Neural crest cell (in vitro differentiated cells): Measurements from ENCODE around the gene BEAN1. TPM values are rescaled to one million over a fixed set of nuclear protein-coding genes. Genes with fewer than 3 reads are reported as not detected.

Source experiments
- DNase-seq: peaks from one replicate; pipeline ENCODE4 v3.0.0; 2021; ENCODE audit warnings: low read depth, mixed read lengths, low spot score
- H3K27ac Mint-ChIP-seq: one replicate; pipeline ENCODE4 v1.8.0; 2021; ENCODE audit warnings: mild to moderate bottlenecking, mixed read lengths; ENCODE audit not compliant: unreplicated experiment
- H3K27me3 Mint-ChIP-seq: 2 replicates; pipeline ENCODE4 v1.8.0; 2021; ENCODE audit warnings: low read depth, mild to moderate bottlenecking, mixed read lengths
- H3K36me3 Mint-ChIP-seq: 2 replicates; pipeline ENCODE4 v1.8.0; 2021; ENCODE audit warnings: low read depth, mild to moderate bottlenecking, mixed read lengths
- H3K4me1 Mint-ChIP-seq: 2 replicates; pipeline ENCODE4 v1.8.0; 2021; ENCODE audit warnings: mixed read lengths
- H3K4me3 Mint-ChIP-seq: one replicate; pipeline ENCODE4 v1.8.0; 2021; ENCODE audit warnings: mild to moderate bottlenecking, mixed read lengths
- H3K9me3 Mint-ChIP-seq: 2 replicates; pipeline ENCODE4 v1.8.0; 2021; ENCODE audit warnings: mixed read lengths
- CTCF ChIP-seq: fragments of 200-600 bp; sonication (generic); conservative IDR thresholded peaks from 2 replicates; pipeline ENCODE4 v1.5.0; 2021; ENCODE audit warnings: antibody characterized with exemption, mild to moderate bottlenecking
- total RNA-seq: library from RNA; stranded (reverse); gene quantifications from 2 replicates; pipeline ENCODE4 v1.2.1, GENCODE V29; 2021

Gene BEAN1
- total RNA-seq, 1 donor from 2014 or later: 1.5 TPM

- DNase-seq: no peak
- Mint-ChIP-seq H3K4me1 (peaks cover 11% of the 10 kb centered on the region), H3K36me3 (no peaks in the 10 kb centered on the region), H3K9me3 (no peaks in the 10 kb centered on the region), H3K27me3 (no peaks in the 10 kb centered on the region), H3K27ac (peak overlapping the region; percentile 83), H3K4me3 (no peak overlapping the region)
- TF ChIP-seq CTCF: no peak
Measured at GRCh38 chr16:66489818-66490217, 62.7 kb downstream of the BEAN1 start.

GRCh38 chr16:66490774-66491715 lies 64.0 kb downstream of the BEAN1 start:
- no peak for TF ChIP-seq CTCF
- no peaks in the 10 kb centered on the region for H3K27me3 Mint-ChIP-seq
- DNase-seq: no peak
- H3K27ac Mint-ChIP-seq: no peak overlapping the region
- peaks cover 11% of the 10 kb centered on the region for H3K4me1 Mint-ChIP-seq
- no peaks in the 10 kb centered on the region for H3K36me3 Mint-ChIP-seq
- no peak overlapping the region for H3K4me3 Mint-ChIP-seq
- no peaks in the 10 kb centered on the region for H3K9me3 Mint-ChIP-seq

- H3K9me3 Mint-ChIP-seq: no peaks in the 10 kb centered on the region
- H3K36me3 Mint-ChIP-seq: no peaks in the 10 kb centered on the region
- DNase-seq: no peak
- H3K27ac Mint-ChIP-seq: no peak overlapping the region
- TF ChIP-seq CTCF: no peak
- no peaks in the 10 kb centered on the region for H3K27me3 Mint-ChIP-seq
- H3K4me3 Mint-ChIP-seq: no peak overlapping the region
- H3K4me1 Mint-ChIP-seq: peaks cover 9% of the 10 kb centered on the region
Measured at GRCh38 chr16:66491716-66492064, 64.6 kb downstream of the BEAN1 start.

- Mint-ChIP-seq H3K4me3 (no peak overlapping the region), H3K36me3 (peaks cover 6% of the 10 kb centered on the region), H3K4me1 (no peaks in the 10 kb centered on the region), H3K27ac (no peak overlapping the region), H3K27me3 (no peaks in the 10 kb centered on the region), H3K9me3 (peaks cover 3% of the 10 kb centered on the region)
- TF ChIP-seq CTCF: no peak
- DNase-seq: no peak
Measured at GRCh38 chr16:66493490-66494401, 66.7 kb downstream of the BEAN1 start.

- no peaks in the 10 kb centered on the region for H3K27me3 Mint-ChIP-seq
- H3K36me3 Mint-ChIP-seq: peaks cover 11% of the 10 kb centered on the region
- DNase-seq: no peak
- no peak overlapping the region for H3K27ac Mint-ChIP-seq
- TF ChIP-seq CTCF: no peak
- no peaks in the 10 kb centered on the region for H3K4me1 Mint-ChIP-seq
- no peak overlapping the region for H3K4me3 Mint-ChIP-seq
- H3K9me3 Mint-ChIP-seq: peaks cover 3% of the 10 kb centered on the region
Measured at GRCh38 chr16:66494916-66495315, 67.8 kb downstream of the BEAN1 start.
